Measurements from ENCODE around the gene PLAC1. TPM values are rescaled to one million over a fixed set of nuclear protein-coding genes. Genes with fewer than 3 reads are reported as not detected.

The PLAC1 gene
- total RNA-seq, 8 experiments from 2014 or later = 0.71 TPM; not detected in 7

DNA sequence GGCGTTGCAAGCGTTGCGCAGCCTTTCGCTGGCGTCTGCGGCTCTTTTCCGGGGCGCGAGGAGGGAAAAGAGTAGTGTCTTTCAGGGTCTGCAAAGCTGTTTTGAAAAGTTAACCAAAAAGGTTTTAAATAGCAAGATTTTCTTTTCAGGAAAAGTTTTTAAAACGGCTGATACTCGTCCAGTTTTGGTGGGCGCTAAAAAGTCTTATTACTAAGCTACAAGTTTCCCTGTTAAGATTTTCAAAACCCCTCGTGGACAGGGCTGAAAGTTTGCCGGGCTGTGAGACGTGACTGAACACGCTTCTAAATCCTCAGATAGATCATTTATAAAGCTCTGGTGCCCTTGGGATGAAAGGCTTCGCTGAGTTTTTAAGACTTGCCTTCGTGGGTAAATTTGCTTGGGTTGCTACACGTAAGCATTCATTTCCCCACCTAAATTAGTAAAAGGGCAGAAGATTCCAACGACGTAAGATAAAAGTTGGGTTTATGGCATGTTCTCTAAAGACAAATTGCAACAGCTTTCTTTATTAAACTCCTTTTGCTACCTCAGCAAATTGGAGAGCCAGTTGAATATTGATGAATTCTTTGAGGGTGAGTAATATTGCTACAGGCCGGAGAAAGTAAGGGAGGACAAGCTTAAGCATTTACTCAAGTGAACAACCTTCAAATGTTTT lies 106.8 kb downstream of the PLAC1 start:
- Histone ChIP-seq H3K4me3 (peak overlapping the region; percentile 12 to 48 (median 19)), H3K27ac (no peak overlapping the region), H3K4me1 (replicated peaks in 1 of 2) (peaks cover 0 to 3% of the 10 kb centered on the region in 2 donors)
- WGBS, 10 experiments = 20 to 46% (median 42%) methylated on average over 1 to 22 of the region's 22 CpGs; no CpG with 5 or more reads in 3 of the 10 experiments
- ATAC-seq (replicated peaks in 6 of 8) = no peak
- in situ Hi-C loops (cut with MboI; ENCODE audit: low pct_unique_long_range_greater_than_20kb in 2 of 9, low sequenced_read_pairs in 9 of 9, unreplicated experiment in 9 of 9) = no loop called here

DNA sequence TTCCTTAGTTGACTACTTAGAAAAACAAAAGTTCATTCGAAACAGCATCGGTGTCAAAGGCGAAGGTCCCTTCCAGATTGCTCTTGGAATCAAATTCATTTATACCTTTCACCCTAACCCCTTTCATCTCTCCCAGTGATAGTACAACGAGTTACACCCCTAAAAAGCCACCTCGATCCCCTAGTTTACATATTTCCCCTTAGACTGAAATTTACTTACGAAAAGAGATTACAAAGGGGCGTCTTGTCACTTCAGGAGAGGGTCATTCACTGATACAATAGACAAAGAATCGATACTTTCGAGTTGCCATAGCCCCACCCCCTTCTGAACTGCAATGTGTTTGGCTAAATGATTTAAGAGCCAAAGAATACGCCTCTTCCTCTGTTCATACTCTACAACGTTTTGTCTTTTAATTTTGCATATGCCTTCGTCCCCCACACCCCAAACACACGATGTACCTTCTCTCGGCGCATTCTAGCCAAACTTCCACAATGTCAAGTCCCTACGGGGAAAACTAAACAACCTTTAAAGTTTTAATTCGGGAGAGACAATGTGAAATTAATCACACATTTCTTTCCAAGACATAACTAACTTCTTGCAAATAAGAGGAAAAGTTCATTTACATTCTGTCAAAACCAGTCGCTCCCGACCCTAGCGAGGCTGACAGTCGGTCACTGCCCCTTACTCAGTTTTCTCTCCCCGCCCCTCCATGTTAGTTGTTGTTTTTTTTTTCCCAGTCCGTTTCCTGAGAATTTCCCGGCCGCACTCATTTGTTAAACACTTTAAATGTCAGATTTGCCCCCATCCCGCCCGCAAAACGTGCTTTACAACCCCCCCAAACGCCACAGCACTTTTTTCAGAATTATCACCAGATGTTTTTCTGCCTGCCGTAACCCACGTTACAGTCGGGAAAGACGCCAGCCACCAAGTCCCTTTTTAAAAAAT lies 109.7 kb downstream of the PLAC1 start:
- no peak for ATAC-seq (replicated peaks in 6 of 8)
- peak overlapping the region in 1 of 2 donors; percentile 81 for H3K27ac ChIP-seq

DNA sequence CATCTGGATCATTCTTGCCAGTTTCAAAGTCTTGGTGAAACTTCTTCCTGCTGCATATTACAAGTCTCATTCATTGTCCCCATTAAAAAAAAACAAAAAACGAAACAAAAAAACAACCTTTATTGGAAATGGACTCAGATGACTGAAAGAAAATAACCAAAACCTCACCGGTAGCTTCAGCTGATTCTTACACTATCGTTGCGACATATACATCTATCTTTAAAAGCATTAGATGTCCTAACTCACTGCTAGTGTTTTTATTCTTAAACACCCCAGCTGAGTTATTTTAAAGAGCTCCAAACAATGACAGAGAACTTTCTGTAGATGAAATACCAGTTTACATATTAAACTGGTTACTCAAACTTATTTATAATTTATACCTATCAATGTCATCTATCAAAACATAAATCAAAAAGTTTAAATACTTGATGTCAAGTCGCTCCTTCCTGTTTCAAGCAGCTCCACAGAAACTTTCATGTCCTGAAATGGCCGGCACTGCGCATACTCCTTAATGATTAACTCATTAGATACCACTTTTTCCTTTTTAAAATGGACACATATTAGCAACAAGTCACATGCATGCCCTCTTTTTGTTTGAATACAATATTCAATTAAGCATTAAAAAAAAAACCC lies 111.1 kb downstream of the PLAC1 start:
- peaks cover 0 to 9% of the 10 kb centered on the region in 2 donors for H3K4me1 ChIP-seq (replicated peaks in 1 of 2)
- no peak for ATAC-seq (replicated peaks in 6 of 8)
- WGBS, 10 experiments = 0 to 86% (median 33%) methylated on average over 1 to 7 of the region's 7 CpGs
- in situ Hi-C loops (cut with MboI; ENCODE audit: low pct_unique_long_range_greater_than_20kb in 2 of 9, low sequenced_read_pairs in 9 of 9, unreplicated experiment in 9 of 9) = no loop called here
- H3K4me3 ChIP-seq = peak overlapping the region in 2 of 5 donors; percentile 48 to 82
- H3K27ac ChIP-seq = no peak overlapping the region

More for the DNA sequence above, 109.7 kb downstream of the PLAC1 start:
- in situ Hi-C loops (cut with MboI; ENCODE audit: low pct_unique_long_range_greater_than_20kb in 2 of 9, low sequenced_read_pairs in 9 of 9, unreplicated experiment in 9 of 9) = no loop called here
- Histone ChIP-seq H3K4me3 (peak overlapping the region; percentile 36 to 82 (median 48)), H3K4me1 (replicated peaks in 1 of 2) (peaks cover 0 to 9% of the 10 kb centered on the region in 2 donors)
- 0 to 15% (median 0%) methylated on average over 1 to 27 of the region's 33 CpGs; no CpG with 5 or more reads in 3 of the 10 experiments for WGBS, 10 experiments

DNA sequence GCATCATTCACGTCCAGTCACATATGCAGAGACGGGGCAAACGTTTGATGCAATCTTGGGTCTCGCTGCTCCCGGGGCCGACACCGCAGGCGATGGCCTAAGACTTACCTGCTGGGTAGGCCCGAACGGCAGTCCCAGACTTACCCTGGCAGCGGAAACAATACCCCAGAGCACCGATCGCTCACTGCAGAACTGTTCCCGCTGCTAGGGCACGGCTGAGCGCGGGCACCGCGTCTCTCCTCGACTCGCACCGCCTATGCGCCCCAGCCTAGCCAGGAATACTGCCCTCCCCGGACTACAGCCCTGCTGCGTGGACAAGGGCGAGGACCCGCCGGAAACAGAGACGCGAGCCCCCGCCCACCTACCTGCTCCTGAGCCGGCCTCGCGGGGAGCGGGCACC lies 112.1 kb downstream of the PLAC1 start:
- 80% methylated on average over 8 of the region's 35 CpGs; no CpG with 5 or more reads in 9 of the 10 experiments for WGBS, 10 experiments
- H3K27ac ChIP-seq = no peak overlapping the region
- peaks cover 0 to 9% of the 10 kb centered on the region in 2 donors for H3K4me1 ChIP-seq (replicated peaks in 1 of 2)
- in situ Hi-C loops (cut with MboI; ENCODE audit: low pct_unique_long_range_greater_than_20kb in 2 of 9, low sequenced_read_pairs in 9 of 9, unreplicated experiment in 9 of 9) = no loop called here
- H3K4me3 ChIP-seq = no peak overlapping the region
- no peak for ATAC-seq (replicated peaks in 6 of 8)

DNA sequence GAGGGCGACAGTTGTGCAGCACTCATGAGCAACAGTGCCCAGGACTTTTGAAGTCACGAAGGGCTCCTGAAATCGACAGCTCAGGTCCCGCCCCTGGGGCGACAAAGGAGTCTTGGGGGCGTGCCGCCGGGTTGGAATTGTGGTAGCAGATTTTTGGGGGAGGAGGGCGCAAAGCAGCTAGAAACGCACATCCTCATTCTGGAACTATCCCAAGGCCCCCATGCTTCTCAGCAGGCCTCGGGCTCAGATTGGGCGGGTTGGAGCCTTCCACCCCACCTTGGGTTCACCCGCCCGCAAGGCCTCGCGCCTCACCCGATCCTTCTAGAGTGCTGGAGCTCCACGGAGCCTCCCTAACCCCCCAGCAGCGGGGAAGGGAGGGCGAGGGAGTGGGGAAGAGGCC lies 112.8 kb downstream of the PLAC1 start:
- WGBS, 10 experiments = no CpG with 5 or more reads among the region's 20 CpGs
- no peak for ATAC-seq (replicated peaks in 6 of 8)
- no peak overlapping the region for H3K27ac ChIP-seq
- no peak overlapping the region for H3K4me3 ChIP-seq
- peaks cover 0 to 9% of the 10 kb centered on the region in 2 donors for H3K4me1 ChIP-seq (replicated peaks in 1 of 2)
- in situ Hi-C loops (cut with MboI; ENCODE audit: low pct_unique_long_range_greater_than_20kb in 2 of 9, low sequenced_read_pairs in 9 of 9, unreplicated experiment in 9 of 9) = no loop called here

DNA sequence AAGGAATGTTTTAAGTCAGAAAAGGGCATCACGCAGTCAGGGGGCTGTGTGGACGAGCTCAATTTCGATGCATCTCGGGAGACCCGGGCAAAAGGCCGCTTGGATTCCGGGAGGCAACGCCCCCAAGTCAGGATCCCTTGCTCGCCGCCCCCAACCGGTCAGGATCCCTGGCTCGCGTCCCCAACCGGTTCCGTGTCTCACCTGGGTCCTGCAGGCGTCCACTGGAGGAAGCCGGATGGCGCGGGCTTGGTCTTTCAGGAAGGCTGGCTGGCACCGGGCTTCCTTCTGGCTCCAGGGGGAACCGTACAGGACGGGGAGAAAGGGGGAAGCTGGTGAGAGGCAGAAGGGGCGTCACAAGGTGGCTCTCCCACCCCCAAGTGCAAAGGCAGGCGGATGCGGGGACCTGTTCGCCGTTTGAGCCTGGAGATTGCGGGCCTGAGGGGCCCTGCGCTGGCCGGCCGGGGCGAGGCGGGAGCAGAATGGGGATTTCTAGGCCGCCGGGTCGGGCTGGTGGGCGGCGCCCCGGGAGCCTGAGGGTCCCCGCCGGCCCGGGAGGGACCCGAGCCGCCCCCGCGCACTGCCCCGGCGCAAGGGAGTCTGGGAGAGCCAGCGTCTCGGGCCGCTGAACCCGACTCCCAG lies 113.6 kb downstream of the PLAC1 start:
- ATAC-seq (replicated peaks in 6 of 8) = peak in 4 of 8 experiments; percentile 46 to 62 (median 60)
- in situ Hi-C loops (cut with MboI; ENCODE audit: low pct_unique_long_range_greater_than_20kb in 2 of 9, low sequenced_read_pairs in 9 of 9, unreplicated experiment in 9 of 9) = no loop called here

DNA sequence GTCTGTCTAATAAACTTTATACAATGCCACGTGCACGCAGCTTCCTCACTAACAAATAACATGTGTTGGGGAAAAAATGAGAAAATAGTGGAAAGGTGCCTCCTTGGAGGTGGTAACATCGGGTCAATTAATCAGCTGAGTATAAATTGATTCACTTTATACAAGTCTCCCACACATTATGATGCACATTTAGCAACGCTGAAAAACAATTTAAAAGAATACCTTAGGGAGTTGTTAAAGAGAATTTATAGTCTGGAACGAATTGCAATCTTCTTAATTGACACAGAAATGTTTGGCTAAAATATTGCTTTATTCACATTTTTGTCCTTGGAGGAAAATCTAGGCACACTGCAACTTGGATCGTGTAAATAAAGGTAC lies 114.1 kb downstream of the PLAC1 start:
- peak in 1 of 8 experiments; percentile 16 for ATAC-seq (replicated peaks in 6 of 8)
- peaks cover 0 to 6% of the 10 kb centered on the region in 2 donors for H3K4me1 ChIP-seq (replicated peaks in 1 of 2)
- H3K27ac ChIP-seq = no peak overlapping the region
- in situ Hi-C loops (cut with MboI; ENCODE audit: low pct_unique_long_range_greater_than_20kb in 2 of 9, low sequenced_read_pairs in 9 of 9, unreplicated experiment in 9 of 9) = no loop called here
- WGBS, 10 experiments = 0 to 62% (median 18%) methylated on average over 1 to 6 of the region's 6 CpGs; no CpG with 5 or more reads in 4 of the 10 experiments
- peak overlapping the region in 4 of 5 donors; percentile 18 to 30 (median 26) for H3K4me3 ChIP-seq

More for the DNA sequence above, 113.6 kb downstream of the PLAC1 start:
- H3K4me1 ChIP-seq (replicated peaks in 1 of 2) = peaks cover 0 to 6% of the 10 kb centered on the region in 2 donors
- peak overlapping the region in 1 of 2 donors; percentile 52 for H3K27ac ChIP-seq
- peak overlapping the region; percentile 18 to 32 (median 29) for H3K4me3 ChIP-seq
- WGBS, 10 experiments = 23 to 37% (median 29%) methylated on average over 2 to 8 of the region's 52 CpGs; no CpG with 5 or more reads in 6 of the 10 experiments

DNA sequence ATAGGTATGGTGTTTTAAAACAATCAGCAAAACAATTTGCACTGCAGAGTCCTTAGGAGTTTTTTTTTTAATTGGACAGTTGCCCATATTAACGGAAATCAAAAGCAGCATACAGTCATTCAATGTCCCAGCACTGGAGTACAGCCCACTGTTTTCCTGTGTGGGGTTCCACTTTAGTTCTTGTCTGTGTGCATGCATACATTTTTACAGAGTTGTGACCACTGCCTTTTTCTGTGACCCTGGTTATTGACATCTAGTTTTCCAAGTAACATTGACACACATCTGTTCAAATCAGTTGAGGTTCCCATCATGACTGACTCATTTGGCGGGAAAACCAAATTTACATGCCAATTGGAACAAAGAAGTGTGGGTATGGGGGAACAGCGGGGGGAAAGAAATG lies 115.0 kb downstream of the PLAC1 start:
- no peak overlapping the region for H3K27ac ChIP-seq
- H3K4me1 ChIP-seq (replicated peaks in 1 of 2) = peaks cover 4 to 6% of the 10 kb centered on the region in 2 donors
- no peak for ATAC-seq (replicated peaks in 6 of 8)
- in situ Hi-C loops (cut with MboI; ENCODE audit: low pct_unique_long_range_greater_than_20kb in 2 of 9, low sequenced_read_pairs in 9 of 9, unreplicated experiment in 9 of 9) = no loop called here
- 35 to 80% (median 50%) methylated on average over 1 to 3 of the region's 3 CpGs; no CpG with 5 or more reads in 7 of the 10 experiments for WGBS, 10 experiments
- H3K4me3 ChIP-seq = no peak overlapping the region

DNA sequence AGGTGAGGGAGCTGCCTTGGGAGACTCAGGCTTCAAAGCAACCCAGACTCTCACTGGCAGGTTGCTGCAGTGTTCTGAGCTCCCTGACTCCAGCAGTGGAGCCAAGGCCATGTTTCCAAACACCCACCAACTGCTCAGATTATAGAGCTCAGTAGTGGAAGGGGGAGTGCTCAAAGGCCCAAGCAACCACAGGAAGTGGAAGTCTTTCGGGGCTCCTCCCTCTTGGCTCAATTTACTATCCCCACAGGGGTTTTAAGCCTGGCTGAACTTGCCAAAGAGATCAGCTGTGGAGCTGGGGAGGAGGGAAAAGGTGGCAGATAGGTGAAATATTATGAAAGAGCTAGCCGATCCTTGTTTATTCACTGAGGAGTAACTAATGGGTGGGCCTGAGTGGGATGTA lies 115.8 kb downstream of the PLAC1 start:
- no peak overlapping the region for H3K27ac ChIP-seq
- in situ Hi-C loops (cut with MboI; ENCODE audit: low pct_unique_long_range_greater_than_20kb in 2 of 9, low sequenced_read_pairs in 9 of 9, unreplicated experiment in 9 of 9) = no loop called here
- peaks cover 6 to 9% of the 10 kb centered on the region in 2 donors for H3K4me1 ChIP-seq (replicated peaks in 1 of 2)
- H3K4me3 ChIP-seq = no peak overlapping the region
- 17% methylated on average over 2 of the region's 2 CpGs; no CpG with 5 or more reads in 9 of the 10 experiments for WGBS, 10 experiments
- ATAC-seq (replicated peaks in 6 of 8) = peak in 2 of 8 experiments; percentile 40 to 53

DNA sequence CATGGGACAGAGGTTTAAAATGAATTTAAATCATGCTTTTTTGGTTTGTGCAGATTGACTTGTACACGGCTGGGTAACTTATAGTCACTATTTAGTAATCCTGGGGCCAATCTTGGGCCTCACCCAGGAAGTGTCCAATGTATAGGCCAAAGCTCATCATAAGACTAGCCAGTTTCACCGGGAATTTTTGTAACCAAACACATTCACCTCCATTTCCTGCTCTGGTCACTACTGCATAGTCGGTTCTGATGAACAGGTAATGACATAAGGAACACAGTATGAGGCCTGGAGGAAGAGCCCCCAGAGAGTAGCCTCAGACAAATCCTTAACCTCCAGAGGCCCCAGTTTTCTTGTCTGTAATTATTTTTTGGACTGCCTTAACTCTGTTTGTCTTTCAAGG lies 116.4 kb downstream of the PLAC1 start:
- WGBS, 10 experiments = 40 to 83% (median 75%) methylated on average over 1 to 3 of the region's 3 CpGs; no CpG with 5 or more reads in 7 of the 10 experiments
- H3K4me3 ChIP-seq = no peak overlapping the region
- no peak overlapping the region for H3K27ac ChIP-seq
- H3K4me1 ChIP-seq (replicated peaks in 1 of 2) = peaks cover 8 to 15% of the 10 kb centered on the region in 2 donors
- ATAC-seq (replicated peaks in 6 of 8) = no peak
- in situ Hi-C loops (cut with MboI; ENCODE audit: low pct_unique_long_range_greater_than_20kb in 2 of 9, low sequenced_read_pairs in 9 of 9, unreplicated experiment in 9 of 9) = no loop called here

DNA sequence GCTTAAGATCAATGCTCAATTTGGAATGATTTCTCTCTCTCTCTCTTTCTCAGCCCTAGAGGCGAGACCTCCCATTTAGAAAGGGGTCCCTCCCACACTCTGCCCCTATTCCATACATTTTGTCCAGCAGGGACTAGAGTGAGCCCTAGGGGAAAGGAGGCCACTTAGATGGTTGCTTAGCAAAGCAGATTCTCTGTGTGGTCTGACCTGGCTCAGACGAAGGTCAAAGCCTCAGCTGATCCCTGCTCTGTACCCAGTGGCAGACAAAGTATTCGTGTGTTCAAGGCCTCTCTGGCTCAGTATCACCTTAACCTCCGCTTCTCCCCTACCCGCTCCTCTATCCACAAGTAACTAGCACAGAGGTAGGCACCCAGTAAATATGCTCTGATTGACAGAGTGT lies 120.0 kb downstream of the PLAC1 start:
- in situ Hi-C loops (cut with MboI; ENCODE audit: low pct_unique_long_range_greater_than_20kb in 2 of 9, low sequenced_read_pairs in 9 of 9, unreplicated experiment in 9 of 9) = no loop called here
- no peak overlapping the region for H3K27ac ChIP-seq

DNA sequence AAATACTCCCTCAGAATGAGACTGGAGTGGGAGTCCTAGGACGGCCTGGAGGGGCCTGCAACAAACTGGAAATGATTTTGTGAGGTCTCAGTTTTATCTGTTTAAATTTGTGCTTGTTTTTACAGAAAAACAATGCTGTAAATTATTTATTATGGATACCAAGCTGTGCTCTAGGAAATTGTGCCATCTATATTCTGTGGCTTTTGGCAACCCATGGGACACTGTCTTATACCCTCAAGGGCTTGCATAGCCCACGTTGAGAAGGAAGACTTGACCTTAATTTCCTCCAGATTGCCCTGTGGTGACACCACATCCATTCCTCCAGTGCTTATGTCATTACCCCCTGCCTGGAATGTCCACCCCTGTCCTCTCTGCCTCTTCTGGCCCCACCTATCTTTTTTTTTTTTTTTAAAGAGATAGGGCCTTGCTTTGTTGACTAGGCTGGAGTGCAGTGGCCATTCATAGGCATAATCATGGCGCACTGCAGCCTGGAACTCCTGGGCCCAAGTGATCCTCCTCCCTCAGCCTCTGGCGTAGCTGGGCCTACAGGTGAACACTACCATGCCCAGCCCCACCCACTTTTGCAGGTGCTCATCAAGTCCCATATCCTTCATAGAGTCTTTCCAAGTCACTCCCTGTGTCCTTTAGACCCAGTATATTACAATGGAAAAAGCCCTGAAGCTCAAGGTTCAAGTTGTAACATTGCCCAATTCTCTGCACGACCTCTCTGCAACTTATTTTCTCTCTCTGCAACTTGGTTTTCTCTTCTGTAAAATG lies 120.9 kb downstream of the PLAC1 start:
- ATAC-seq (replicated peaks in 6 of 8) = peak; percentile 22 to 83 (median 68)
- H3K4me3 ChIP-seq = no peak overlapping the region
- WGBS, 10 experiments = 0 to 60% (median 17%) methylated on average over 1 to 5 of the region's 5 CpGs; no CpG with 5 or more reads in 6 of the 10 experiments
- H3K4me1 ChIP-seq (replicated peaks in 1 of 2) = peaks cover 2 to 17% of the 10 kb centered on the region in 2 donors
- in situ Hi-C loops (cut with MboI; ENCODE audit: low pct_unique_long_range_greater_than_20kb in 2 of 9, low sequenced_read_pairs in 9 of 9, unreplicated experiment in 9 of 9) = no loop called here
- peak overlapping the region in 1 of 2 donors; percentile 35 for H3K27ac ChIP-seq

More for the DNA sequence above, 120.0 kb downstream of the PLAC1 start:
- H3K4me1 ChIP-seq (replicated peaks in 1 of 2) = peaks cover 2 to 17% of the 10 kb centered on the region in 2 donors
- peak in 1 of 8 experiments; percentile 9 for ATAC-seq (replicated peaks in 6 of 8)
- 34% methylated on average over 5 of the region's 5 CpGs; no CpG with 5 or more reads in 9 of the 10 experiments for WGBS, 10 experiments
- no peak overlapping the region for H3K4me3 ChIP-seq
